OCI-M2 (cell line): ENCODE measurements around the gene HIKESHI.

ENCODE experiments used
- DNase-seq: peaks from one replicate; lab custom pipeline; 2025; ENCODE audit not compliant: unreplicated experiment; lab: John Stamatoyannopoulos, UW

HIKESHI gene

DNA sequence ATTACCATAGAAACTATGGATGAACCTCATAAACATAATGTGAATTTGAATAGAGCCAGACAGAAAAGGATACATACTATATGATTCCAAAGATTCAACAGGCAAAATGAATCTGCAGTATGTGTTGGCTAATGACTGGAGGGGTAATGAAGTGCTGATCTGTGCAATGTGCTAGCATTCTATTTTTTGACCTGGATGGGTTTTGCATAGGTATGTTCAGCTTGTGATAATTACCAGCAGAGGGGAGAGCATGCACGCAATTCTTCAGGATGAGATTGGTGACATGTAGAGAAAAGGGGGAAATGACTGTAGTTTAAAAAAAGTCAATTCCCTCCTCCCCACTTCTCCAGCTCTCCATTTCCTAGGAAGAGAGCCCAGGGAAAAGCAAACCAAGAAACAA, 72.0 kb downstream of the HIKESHI start:
- no peak for DNase-seq

DNA sequence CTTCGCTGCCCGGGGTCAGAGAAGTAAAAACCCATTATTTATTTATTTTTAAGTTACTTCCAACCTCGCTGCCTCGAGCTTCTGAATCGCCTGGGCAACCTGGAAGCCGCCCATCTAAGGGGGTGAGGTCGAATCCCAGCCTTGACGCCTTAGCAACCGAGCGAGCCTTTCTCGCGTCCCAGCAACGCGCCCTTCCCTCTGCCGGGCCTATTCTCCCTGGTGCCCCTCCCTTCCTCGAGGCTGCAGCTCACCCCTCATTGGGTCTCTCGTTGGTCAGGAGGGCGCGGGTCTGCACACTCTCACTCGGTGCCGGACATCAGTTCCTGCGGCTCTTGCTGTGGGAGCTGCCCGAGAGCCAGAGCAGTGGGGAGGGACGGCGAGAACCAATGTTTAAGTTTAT, 72.5 kb downstream of the HIKESHI start, which contains the start of gene CCDC81:
CCDC81 (plus strand) TSS at position 302 of the 400 bp plus-strand sequence. CDS start 277 bp downstream, outside the sequence.
- no peak for DNase-seq

DNA sequence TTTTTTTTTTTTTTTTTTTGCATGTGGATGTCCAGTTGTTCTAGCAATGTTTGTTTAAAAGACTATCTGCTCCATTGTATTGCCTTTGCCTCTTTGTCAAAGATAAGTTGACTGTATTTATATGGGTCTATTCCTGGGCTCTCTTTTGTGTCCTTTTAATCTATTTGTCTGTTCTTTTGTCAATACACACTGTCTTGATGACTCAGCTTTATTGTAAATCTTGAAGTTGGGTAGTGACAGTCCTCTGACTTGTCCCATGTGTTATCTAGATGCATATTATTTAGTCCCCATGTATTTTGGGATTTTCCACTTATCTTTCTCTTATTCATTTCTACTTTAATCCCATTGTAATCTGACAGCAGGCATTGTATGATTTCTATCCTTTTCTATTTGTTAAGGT, 75.9 kb downstream of the HIKESHI start:
- no peak for DNase-seq

DNA sequence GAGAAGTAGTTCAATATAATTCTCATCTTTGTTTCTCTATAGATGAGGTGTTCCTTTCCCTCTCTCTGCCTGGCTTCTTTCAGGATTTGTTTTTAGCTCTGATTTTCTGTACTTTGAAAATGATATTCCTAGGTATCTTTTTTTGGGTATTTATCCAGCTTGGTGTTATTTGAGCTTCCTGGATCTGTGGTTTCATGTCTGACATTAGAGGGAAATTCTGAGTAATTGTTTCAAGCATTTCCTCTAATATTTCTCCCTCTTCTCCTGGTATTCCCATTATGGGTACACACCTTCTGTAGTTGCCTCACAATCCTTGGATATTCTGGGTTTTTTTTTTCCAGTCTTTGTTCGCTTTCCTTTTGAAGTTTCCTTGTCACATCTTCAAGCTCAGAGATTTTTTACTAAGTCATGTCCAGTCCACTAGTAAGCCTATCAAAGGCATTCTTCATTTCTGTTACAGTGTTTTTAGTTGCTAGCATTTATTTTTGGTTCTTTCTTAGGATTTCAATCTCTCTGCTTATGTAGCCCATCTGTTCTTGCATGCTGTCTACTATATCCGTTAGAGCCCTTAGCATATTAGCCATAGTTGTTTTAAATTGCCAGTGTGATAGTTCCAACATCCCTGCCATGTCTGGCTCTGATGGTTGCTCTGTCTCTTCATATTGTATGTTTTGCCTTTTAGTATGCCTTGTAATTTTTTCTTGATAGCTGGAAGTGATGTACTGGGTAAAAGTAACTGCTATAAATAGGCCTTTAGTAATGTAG, 78.4 kb downstream of the HIKESHI start:
- no peak for DNase-seq

DNA sequence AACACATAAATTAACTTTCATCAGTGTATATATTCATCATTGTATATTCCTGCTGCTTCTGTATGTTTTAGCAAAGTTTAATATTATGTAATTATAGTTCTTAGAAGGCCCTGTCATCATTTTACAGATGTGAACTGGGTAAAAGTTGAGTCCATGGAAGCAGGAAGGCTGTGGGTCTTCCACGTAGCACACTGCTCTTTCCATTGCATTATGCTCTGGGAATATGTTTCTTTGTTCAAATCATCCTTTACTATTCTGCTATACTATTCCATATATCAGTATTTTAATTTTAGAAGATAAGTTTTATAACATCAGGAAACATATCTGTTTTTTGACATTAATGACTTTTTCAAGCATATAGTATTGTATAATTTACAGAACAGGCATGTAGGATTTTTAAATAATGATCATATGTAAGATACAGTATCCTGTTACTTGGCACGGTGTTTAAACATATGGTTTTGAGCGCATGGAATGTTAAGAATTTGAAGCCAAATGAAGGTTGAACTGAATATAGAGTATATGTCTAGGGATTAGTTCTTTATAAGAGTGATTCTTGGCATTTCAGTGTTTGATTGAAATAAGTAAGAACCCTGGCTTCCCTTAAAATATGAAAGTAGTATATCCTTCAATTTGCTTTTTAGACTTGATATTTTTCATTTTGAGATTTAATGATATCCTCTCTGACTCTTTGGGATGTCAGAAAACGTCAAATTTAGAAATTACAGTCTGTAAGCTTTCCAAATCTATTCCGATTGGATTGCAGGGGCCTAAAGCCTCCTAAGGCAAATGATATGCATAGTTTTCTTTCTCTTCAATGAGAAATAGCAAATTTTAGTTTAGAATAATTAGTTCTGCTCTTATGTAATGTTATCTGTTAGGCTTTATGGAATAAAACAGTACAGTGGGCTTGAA, 81.3 kb downstream of the HIKESHI start:
- DNase-seq, result no peak

DNA sequence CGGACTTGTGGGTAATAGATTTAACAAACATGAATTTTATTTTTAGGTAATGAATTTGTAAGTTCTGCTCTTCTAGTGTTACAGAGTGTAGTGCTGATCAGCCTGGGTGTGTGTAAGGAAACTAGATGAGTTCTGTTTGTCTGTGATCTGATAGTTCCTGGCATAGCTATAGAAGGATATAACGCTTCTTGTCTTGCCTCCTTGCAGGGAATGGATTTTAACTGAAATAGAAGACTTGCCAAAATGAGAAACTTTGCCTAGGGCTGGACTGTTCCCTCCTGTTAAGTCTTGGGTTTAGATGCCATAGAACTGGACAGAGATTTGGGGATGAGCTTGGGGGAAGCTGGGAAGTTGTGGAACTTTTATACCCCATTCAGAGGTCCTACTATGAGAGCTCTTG, 84.2 kb downstream of the HIKESHI start:
- no peak for DNase-seq

DNA sequence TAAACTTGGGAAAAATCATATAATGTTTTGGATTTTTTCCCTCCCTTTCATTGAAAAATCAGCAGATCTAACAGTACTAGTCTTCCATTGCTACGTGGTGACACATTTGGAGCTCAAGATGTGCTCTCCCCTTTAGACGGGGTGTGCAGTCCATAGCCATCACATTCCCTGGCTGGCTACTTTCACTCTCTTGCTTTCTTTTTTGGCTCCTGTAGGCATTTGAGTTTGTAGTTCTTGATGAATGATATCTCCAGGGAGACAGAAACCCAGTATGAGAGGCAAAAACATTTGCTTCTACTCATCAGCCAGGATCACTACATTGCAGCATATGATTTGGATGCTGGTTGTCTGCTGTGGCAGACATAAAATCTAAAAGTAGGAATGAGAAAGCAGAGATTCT, 84.7 kb downstream of the HIKESHI start:
- no peak for DNase-seq

DNA sequence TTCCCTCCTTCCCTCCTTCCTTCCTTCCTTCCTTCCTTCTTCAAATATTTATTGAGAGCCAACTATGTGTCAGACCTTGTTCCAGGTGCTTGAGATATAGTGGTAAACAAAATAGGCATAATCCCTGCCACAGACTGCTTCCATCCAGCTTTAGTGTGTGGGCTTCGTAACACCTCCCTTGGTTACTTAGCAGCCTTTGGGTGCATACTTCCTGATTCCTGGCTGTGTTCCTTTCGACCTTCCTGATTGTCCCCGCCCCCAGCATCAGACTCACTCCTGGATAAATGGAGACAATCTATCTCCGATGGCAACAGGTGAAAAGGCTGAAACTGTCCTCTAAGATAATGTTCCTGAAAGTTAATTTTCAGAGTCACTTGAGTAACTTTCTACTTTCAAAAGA, 86.2 kb downstream of the HIKESHI start:
- DNase-seq, result no peak

DNA sequence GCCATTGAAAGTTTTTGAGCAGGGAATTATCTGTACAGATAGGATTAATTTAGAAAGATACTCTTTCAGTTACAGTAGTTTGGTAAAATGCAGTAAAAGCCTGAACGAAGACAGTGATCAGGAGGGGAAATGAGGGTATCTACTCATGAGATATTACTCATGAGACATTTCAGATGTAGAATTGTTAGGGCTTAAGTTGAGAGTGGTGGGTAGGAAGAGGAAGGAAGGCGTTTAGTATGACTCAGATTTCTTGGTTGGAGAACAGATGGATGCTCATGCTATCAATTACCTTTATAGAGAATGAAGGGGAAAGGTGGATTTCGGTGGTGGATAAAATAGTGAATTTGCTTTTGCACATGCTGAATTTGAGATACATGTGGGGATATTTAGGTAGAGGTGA, 88.4 kb downstream of the HIKESHI start:
- DNase-seq, result no peak

DNA sequence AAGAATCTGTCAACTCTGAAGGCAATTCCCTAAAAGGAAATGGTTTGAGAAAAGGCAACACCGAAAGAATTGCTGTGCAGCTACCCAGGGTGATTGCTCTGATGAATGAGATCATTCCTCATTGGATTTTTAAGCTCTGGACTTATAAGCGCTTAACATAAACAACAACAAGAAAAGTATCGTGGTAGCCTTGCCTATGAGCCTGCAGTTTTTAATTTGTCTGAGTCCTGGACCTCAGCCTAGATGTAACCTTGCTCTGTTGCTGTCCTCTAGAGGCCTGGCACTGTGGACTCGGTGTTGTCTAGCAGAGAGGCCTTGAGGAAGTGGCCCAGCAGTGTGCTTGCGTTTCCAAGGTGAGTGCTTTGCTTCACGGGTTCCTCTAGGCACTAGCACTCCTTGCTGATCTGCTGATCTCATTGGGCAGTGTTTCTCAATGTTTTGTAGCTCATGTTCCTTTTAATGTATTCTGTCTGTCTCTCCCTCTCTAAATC, 93.1 kb downstream of the HIKESHI start:
- DNase-seq, result no peak
